G401 (cell line): ENCODE measurements around the gene ANKAR. TPM values are rescaled to one million over a fixed set of nuclear protein-coding genes. Genes with fewer than 3 reads are reported as not detected.
"Not testable (repeated sequence)": the region's sequence is repeated elsewhere in the genome, so short reads cannot be mapped to it uniquely, and the experiment has no call there.

Source experiments
- DNase-seq: peaks from one replicate; pipeline ENCODE4 v3.0.0-alpha.2; 2015; ENCODE audit warnings: low spot score
- in situ Hi-C: cut with HindIII; loops from 2 replicates; pipeline ENCODE4 v1.10.0; 2016; ENCODE audit warnings: low sequenced_read_pairs, mixed read lengths
- total RNA-seq: library from RNA; depleted of rRNA; stranded (reverse); fragments of >200 nt; shearing (Covaris generic); gene quantifications from 2 replicates; pipeline ENCODE4 v1.2.3, GENCODE V29; 2014

The ANKAR gene
- total RNA-seq, 1 experiment from 2014 or later: 1.7 TPM

DNA sequence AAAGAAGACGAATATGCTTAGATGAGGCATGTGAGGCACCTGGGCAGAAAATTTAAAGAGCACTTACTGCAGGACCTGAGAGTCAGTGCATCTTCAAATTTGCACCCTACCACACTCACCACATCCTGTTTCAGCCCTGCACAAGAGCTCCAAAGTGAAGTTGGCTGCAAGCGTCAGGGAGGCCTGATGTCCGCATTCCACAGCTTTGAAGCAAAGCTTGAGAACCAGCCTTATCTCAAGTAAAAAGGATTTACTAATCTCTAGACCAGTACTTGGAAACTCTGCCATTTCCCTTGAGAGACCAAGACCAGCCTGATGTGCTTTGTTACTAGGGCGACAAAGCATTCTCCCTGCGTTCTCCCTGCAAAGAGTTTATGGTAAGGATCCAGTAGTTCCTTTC is 16.6 kb upstream of the ANKAR start:
- in situ Hi-C loops: no loop called here
- DNase-seq: no peak

DNA sequence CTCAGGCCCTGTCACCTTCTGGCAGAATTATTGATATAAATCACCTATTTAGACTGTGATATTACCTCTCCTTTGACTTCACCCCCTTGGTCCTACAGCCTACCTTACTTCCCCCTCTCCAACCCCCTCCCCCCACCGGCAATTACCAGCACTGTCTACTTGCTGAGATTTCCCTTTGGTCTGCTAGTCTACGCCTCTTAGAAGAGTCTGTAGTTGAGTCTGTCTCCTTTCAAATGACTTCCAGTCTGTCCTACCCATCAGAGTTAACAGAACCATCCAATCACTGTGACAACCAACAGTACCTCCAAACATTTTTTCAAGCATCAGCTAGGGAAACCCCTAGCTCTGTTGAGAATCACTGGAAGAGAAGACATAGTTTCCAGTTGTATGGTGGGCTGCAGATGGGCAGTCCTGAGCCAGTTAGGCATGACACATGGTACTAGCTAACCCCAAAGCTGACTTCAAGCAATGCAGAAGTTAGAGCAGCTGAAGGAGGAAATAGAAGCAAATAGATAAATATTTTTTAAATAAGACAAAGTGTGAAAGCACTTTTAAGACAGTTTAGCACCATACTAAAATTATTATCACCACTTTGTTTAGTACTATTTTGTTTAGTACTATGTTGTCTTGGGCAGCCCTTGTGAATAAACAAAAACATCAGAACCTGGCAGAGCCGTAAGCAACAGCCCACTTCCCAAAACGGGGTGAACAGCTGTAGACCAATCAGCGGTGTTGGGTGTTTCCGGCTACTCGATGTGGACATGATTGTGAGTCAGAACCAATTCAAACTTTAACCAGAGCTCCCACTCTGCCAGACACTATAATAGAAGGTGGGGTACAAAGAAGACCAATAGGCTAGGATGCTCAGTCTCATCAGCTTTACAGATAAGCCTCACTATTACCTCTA is 15.9 kb upstream of the ANKAR start:
- in situ Hi-C loops: no loop called here
- no peak for DNase-seq

DNA sequence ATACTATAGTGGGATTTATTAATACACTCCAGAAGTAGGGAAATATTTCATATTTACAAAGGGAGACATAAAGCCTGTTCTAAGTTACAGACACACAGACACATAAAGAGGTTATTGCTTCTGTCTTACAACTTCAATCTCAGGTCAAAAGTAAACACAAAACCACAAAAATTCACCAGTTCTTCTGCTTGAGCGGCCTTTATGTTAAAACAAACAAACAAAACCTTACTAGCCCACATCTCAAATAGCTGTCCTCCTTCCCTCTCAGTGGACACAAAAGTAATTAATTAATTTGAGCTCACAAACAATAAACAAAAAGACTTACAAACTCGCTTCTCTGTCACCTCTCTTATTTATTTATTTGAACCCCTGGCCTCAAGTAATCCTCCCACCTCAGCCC is 14.7 kb upstream of the ANKAR start:
- in situ Hi-C loops: no loop called here
- DNase-seq: no peak

DNA sequence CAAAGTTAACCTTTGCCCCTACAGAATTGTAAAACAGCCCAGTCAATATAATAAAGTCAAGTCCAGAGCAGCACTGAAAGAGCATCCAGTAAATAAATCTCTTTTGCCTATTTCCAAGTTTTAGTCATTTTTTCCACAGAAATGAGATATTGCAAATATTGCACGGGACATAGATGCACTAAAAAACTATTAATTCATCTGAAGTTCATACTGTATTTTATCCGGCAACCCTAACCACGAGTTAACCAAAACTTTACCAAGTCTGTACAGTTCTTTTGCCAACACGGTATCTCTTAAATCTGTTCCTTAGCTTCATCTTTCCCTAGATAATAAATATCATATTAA is 13.7 kb upstream of the ANKAR start:
- in situ Hi-C loops: no loop called here
- no peak for DNase-seq

DNA sequence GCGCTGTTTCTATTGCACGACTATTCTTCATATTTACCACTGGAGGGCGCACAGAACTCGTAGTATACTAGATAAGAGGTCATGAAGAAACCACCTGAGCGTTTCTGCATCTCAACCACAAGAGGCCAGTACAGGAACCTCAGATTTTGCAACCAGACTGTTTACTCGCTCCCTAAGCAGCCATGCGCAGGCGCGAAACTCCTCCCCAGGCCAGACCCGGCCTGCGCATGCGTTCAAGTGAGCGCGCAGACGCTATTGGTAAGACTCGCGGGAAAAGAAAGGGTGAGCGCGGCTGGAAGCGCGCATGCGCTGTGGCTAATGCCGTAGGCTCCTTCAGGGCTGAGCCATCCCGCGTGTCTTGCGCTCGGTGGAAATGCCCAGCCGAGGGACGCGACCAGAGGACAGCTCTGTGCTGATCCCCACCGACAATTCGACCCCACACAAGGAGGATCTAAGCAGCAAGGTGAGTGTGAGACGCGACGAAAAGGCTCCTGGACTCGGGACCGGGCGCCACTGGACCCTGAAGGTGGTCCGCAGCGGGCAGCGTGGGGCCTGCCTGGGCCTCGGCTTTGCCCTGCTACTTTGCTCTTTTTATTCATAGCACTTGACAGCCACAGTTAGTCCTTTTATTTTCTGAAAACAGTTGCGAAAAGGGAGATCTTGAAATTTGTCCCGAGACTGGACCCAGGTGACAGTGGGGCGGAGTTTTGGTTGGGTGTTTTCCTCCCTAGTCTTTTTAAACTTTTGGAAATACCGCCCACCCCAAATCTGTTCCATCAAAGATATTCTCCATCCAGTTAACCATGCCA is 13.1 kb upstream of the ANKAR start, which contains the start of gene ASNSD1:
Gene ASNSD1 (plus strand): TSS at position 312 of the 809 bp plus-strand sequence. CDS start 4,674 bp downstream, outside the sequence.
- peak; percentile 99 for DNase-seq
- in situ Hi-C loops: no loop called here

DNA sequence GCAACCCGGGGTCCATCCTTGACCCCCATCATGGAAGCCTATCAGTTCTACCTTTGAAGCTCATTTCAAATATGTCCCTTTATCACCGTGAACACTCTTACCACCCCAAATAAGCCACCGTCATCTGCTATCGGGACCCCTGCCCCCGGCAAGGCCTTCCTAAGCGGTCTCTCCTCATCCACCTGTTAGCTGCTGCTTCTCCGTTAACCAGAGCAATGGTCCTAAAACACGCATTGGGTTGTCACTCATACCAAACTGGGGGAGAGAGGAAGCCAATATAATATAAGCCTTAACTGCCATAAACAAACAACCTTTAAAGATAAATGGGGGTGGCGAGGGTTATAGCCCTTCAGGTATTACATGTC is 12.5 kb upstream of the ANKAR start:
- peak; percentile 16 for DNase-seq
- in situ Hi-C loops: no loop called here

DNA sequence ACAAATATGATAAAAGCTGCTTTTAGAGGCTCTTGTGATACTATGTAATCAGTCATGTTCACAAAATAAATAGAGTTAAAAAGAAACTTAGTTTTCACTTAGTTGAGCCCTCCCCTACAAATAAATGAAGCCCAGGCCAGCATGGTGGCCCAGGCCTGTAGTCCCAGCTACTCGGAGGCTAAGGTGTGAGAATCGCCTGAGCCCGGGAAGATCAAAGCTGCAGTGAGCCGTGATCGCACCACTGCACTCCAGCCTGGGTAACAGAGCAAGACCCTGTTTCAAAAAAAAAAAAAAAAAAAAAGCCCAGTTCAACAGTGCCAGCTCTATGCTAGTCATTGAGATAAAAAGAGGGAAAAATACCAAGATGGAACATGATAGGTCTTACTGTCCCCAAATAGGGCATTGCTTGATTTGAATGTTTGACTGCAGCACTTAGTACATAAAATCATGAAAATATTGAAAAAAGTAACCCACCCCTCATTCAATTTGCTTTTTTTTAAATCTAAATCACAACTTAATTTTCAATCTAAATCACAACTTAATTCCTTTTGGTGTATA is 11.7 kb upstream of the ANKAR start:
- no peak for DNase-seq
- in situ Hi-C loops: no loop called here

DNA sequence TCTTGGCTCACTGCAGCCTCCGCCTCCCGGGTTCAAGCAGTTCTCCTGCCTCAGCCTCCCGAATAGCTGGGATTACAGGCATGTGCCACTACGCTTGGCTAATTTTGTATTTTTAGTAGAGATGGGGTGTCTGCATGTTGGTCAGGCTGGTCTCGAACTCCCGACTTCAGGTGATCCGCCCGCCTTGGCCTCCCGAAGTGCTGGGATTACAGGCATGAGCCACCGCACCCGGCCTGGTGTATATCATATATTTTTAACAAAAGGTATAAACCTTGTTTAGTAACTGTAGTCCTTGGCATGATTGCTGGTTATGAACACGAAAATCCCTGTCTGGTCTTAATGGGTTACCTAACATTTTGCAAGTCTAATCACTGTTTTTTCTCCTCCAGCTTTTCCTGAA is 11.2 kb upstream of the ANKAR start:
- DNase-seq, in situ Hi-C loops: not testable (repeated sequence)

DNA sequence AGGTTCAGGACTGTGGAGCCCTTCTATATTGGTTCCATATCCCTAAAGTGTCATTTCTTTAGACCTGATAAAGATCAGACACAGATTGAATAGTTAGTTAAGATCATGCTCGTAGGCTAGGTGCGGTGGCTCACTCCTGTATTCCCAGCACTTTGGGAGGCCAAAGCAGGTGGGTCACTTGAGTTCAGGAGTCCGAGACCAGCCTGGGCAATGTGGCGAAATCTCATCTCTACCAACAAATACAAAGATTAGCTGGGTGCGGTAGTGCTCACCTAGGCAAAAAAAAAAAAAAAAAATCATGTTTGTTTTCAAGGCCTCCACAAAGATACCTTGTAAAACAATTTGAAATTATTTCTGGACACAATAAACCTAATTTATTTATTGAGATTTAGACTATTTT is 4.6 kb upstream of the ANKAR start:
- in situ Hi-C loops: no loop called here
- no peak for DNase-seq

DNA sequence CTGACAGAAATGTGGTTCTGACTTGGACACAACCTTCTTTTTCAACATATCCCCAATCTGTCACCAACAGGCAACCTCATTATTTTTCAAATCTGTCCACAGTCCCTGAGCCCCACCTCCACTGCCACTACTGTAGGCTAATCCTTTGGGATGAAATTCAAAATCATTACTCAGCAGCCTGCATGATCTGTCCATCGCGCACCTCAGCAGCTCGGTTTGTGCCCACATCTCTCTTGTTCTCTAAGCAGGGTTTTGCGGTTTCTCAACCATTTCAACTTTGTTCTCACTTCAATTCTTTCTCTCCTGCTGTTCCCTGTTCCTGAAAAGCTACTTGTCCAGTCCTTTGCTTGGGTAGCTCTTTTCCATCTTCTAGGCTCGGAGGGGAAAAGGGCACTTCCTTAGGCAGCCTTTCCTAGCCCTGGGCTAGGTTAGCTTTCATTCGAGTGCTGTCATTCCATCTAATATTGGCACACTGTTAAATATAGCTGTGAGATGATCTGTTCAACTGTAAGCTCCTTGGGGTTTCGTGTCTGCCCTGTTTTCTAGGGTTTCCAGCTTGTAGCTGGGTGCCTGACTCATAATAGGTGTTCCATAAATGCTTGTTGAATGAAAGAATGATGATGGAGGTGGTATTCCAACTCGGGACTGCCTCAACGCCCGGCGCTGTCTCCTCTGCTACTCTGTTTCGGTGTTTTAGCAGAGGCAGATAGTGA is 653 bp upstream of the ANKAR start:
- peak; percentile 45 for DNase-seq
- in situ Hi-C loops: no loop called here

DNA sequence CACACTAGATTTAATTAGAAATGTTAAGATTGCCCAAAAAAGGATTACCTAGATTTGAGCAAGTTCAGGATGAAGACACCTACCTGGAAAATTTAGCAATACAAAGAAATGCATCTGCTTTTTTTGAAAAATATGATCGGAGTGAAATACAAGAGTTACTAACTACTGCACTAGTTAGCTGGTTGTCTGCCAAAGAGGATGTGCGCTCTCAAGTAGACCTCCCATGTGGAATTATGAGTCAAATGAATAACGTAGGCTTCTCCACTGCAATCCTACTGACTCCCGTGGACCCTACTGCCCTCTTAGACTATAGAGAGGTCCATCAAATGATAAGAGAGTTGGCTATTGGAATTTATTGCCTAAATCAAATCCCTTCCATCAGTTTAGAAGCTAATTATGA is 2.0 kb downstream of the ANKAR start:
- in situ Hi-C loops: no loop called here
- DNase-seq: no peak

DNA sequence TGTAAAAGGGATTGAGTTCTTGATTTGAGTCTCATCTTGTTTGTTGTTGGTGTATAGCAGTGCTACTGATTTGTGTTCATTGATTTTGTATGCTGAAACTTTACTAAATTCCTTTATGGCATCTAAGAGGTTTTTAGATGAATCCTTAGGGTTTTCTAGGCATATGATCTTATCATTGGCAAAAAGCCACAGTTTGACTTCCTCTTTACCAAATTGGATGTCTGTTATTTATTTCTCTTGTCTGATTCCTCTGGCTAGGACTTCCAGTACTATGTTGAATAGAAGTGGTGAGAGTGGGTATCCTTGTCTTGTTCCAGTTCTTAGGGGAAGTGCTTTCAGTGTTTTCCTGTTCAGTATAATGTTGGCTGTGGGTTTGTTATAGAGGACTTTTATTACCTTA is 4.8 kb downstream of the ANKAR start:
- DNase-seq: no peak
- in situ Hi-C loops: no loop called here

DNA sequence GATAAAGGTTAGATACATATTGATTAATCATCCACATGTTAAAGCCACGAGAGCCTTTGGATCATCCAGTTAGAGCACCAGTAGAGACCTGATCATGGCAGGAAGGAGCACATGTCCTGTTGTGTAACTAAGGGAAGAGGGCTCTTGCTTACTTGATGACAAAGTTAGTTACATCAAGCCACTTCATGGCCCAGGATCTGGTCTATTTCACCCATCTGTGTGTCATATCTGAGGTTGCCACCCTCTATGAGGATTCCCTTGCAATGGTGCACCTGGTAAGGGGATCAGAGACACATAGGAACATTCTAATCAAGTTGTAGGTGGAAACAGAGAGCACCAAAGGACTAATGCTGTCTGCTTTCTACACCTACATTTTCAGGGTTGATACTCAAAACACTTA is 6.7 kb downstream of the ANKAR start:
- DNase-seq: no peak
- in situ Hi-C loops: no loop called here

DNA sequence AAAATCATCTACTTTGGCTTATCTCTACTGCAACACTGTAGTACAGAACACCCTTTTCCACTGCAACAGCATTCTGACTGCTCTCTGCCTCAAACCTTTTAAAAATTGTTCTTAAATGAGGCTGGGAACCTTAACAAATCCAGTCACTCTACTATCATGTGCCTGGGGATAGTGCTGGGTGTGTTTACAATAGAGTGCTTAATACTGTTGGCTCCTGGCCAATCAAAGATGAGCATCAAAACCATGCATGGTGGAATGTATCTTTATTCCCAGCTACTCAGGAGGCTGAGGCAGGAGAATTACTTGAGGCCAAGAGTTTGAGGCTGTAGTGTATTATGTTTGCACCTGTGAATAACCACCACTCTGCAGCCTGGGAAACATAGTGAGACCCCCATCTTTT is 7.4 kb downstream of the ANKAR start:
- no peak for DNase-seq
- in situ Hi-C loops: no loop called here

DNA sequence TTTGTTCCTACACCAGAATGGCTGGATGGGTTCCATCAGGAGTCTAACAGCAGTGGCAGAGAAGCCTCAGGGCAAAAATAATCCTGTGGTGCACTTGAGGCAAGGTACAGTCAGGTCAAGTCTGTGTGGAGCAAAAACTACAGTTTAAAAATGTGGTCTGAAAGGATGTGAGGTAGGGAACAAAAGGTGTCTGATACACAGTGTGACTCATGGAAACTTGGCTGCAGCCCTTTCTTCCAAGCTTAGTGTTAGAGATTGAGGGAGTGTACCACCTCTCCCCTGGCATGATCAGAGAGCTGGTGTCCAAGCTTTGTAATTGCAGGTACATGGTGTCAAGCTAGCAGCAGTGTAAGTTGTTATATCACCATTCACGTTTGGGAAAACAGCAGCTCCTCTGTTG is 8.9 kb downstream of the ANKAR start:
- in situ Hi-C loops: no loop called here
- DNase-seq: no peak

DNA sequence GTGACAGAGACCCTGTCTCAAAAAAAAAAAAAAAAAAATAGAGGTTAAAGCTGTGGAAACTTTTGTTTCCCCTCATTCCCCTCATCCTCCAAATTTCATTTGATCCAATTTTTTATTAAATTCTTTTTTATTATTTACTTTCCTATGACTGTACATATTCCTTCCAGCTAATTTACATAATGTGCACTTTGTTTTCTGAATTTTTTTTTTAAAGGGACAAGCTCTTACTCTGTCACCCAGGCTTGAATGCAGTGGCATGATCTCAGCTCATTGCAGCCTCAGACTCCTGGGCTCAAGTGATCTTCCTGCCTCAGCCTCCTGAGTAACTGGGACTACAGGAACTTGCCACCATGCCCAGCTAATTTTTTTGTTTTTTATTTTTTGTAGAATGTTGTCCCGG is 10.3 kb downstream of the ANKAR start:
- no peak for DNase-seq
- in situ Hi-C loops: no loop called here

DNA sequence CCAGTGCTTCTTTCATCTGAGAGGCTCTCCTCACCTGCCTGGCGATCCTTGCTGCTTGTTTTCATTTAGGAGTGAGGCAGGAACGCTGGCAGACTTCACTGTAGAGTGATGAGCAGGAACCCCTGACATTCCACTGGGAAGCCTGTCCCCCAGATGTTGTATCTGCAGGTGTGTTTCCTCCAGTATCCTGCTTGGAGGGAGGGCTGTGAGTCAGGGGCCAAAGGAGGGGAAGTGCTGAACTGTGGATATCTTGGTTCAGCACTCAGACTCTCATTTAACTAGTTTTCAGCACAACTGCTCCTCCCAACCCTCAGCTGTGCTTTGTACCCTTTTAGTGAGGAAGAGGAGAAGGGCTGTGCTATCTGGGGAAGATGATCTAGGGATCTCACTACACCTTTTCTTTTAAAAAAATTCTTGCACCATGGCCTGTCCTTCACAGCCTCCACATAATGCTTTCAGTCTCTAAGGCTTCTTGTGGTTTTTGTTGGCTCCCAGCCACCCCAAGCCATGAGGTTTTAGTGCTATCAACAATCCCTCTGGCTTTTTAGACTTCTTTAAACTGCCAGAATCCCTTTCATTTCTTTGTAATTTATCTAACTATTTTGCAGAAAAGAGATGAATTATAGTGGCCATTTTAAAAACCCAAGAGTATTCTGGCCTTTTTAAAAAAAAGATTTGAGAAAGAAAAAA is 11.2 kb downstream of the ANKAR start:
- DNase-seq: no peak
- in situ Hi-C loops: no loop called here

DNA sequence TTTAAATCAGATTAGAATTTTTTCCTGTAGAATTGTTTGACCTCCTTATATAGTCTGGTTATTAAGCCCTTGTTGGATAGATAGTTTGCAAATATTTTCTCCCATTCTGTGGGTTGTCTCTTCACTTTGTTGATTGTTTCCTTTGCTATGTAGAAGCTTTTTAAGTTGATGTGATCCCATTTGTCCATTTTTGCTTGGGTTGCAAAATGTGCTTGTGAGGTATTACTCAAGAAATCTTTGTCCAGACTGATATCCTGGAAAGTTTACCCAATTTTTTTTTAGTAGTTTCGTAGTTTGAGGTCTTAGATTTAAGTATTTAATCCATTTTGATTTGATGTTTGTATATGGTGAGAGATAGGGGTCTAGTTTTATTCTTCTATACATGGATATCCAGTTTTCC is 13.3 kb downstream of the ANKAR start:
- DNase-seq, in situ Hi-C loops: not testable (repeated sequence)

DNA sequence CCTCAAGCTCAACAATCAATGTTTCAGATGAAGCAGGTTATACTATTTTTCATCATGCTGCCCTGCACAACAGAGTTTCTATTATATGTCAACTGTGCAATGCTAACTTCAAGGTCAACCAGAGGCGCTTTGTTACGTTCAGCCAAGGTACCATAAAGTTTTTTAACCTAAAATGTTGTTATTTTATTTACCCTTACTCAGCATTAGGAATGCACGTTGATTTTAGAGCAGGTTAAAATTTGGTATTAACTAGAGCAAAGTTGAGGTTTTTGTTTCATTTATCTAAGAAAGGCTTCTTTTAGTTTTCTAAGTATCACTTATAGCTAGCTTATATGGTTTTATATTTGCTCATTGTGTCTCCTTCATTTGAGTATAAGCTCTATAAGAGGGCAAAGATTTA is 21.8 kb downstream of the ANKAR start:
- DNase-seq: no peak
- in situ Hi-C loops: no loop called here
